Esophagus squamous epithelium (tissue), 4 donors: Measurements from ENCODE around the gene CCT6A.
"Not testable (repeated sequence)": the region's sequence is repeated elsewhere in the genome, so short reads cannot be mapped to it uniquely, and the experiment has no call there.

Experiments used
- CTCF ChIP-seq, 6 experiments: fragments of 450-650 bp in 4 of 6; fragments of 200-600 bp in 2 of 6; sonication (generic) in 2 of 6; IDR thresholded peaks; one replicate each; pipeline ENCODE4 v1.5.1; 2016 to 2019; ENCODE audit warnings: antibody characterized with exemption in 6 of 6, mild to moderate bottlenecking in 4 of 6, moderate library complexity in 4 of 6
- POLR2A ChIP-seq, 4 donors: fragments of 450-650 bp; IDR thresholded peaks; one replicate each; pipeline ENCODE4 v1.6.1; 2017; ENCODE audit warnings: antibody characterized with exemption in 4 of 4, mild to moderate bottlenecking in 4 of 4, moderate library complexity in 3 of 4

GRCh38 chr7:56092388-56092787, 40.8 kb downstream of the CCT6A start:
- TF ChIP-seq POLR2A, CTCF (IDR thresholded peaks at IDR 0.05): not testable (repeated sequence)
